Measurements from ENCODE around the gene RIT2.
A peak's percentile ranks its signal among the peaks of the same experiment; 100 is the strongest.
"Not testable (repeated sequence)": the region's sequence is repeated elsewhere in the genome, so short reads cannot be mapped to it uniquely, and the experiment has no call there.

The RIT2 gene

GRCh38 chr18:42830936-42831335 lies 284.5 kb downstream of the RIT2 start:
- Histone ChIP-seq H3K4me2 (no peak overlapping the region), H3K9me3 (no peaks in the 10 kb centered on the region)

DNA sequence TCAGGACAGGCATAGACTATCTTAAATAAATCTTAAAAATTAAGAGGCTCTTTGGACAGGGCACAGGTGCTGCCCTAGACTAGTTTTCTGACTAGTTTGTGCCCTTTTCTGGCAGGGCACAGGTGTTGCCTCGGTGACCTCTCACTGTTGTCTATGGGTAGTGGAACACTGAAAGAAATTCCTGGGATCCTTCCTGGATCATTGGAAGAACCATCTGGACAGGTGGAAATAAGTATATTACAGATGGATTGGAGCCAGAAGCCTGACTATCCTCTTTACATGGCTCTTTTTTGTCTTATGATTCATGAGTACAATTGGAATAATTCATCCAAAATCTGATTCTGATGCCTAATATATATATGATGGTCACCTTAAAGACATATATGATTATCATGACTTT lies 286.6 kb downstream of the RIT2 start:
- Histone ChIP-seq H4K20me1 (no peaks in the 10 kb centered on the region), H3K4me3 (no peak overlapping the region), H3K36me3 (no peaks in the 10 kb centered on the region), H3K27me3 (no peaks in the 10 kb centered on the region), H3K9ac (no peak overlapping the region), H3K4me2 (no peak overlapping the region), H3K27ac (no peak overlapping the region), H3K4me1 (no peaks in the 10 kb centered on the region), H3K9me3 (no peaks in the 10 kb centered on the region)
- TF ChIP-seq Cebpa-rat (IDR thresholded peaks at IDR 0.05), result no peak

More at GRCh38 chr18:42830936-42831335, 284.5 kb downstream of the RIT2 start:
- no peaks in the 10 kb centered on the region for H3K36me3 ChIP-seq
- no peak overlapping the region for H3K4me3 ChIP-seq
- no peak overlapping the region for H3K27ac ChIP-seq
- no peak for TF ChIP-seq Cebpa-rat (IDR thresholded peaks at IDR 0.05)
- no peaks in the 10 kb centered on the region for H3K4me1 ChIP-seq
- H4K20me1 ChIP-seq, result no peaks in the 10 kb centered on the region
- H3K27me3 ChIP-seq, result no peaks in the 10 kb centered on the region
- H3K9ac ChIP-seq, result no peak overlapping the region

- no peak overlapping the region for H3K27ac ChIP-seq
- H3K4me1 ChIP-seq, result no peaks in the 10 kb centered on the region
- no peak overlapping the region for H3K4me2 ChIP-seq
- no peak overlapping the region for H3K4me3 ChIP-seq
- no peaks in the 10 kb centered on the region for H3K36me3 ChIP-seq
- no peaks in the 10 kb centered on the region for H4K20me1 ChIP-seq
- TF ChIP-seq Cebpa-rat (IDR thresholded peaks at IDR 0.05), result no peak
- H3K9me3 ChIP-seq, result no peaks in the 10 kb centered on the region
- no peak overlapping the region for H3K9ac ChIP-seq
- no peaks in the 10 kb centered on the region for H3K27me3 ChIP-seq
Observed at GRCh38 chr18:42824178-42824577, 291.3 kb downstream of the RIT2 start.

- Histone ChIP-seq H3K4me3 (no peak overlapping the region), H3K4me2 (no peak overlapping the region), H3K27me3 (no peaks in the 10 kb centered on the region), H3K27ac (no peak overlapping the region), H3K36me3 (no peaks in the 10 kb centered on the region), H3K9me3 (no peaks in the 10 kb centered on the region), H3K9ac (no peak overlapping the region), H3K4me1 (no peaks in the 10 kb centered on the region), H4K20me1 (no peaks in the 10 kb centered on the region)
- no peak for TF ChIP-seq Cebpa-rat (IDR thresholded peaks at IDR 0.05)
Observed at GRCh38 chr18:42822711-42823110, 292.8 kb downstream of the RIT2 start.

DNA sequence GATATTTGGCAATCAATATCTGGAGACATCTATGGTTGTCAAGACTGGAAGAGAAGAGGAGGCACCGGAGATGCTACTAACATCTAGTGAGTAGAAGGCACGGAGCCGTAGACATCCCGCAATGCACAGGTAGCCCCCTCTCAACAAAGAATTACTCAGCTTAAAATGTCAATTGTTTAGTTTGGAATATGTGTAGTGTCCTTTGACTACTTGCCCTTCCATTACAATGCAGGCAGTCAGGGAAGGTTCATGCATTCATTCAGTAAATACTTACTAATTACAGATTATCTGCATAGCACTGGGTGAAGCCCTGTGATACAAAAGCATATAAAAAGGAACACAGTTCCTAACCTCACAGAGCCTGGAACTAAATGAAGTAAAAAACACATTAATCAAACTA lies 294.0 kb downstream of the RIT2 start:
- Histone ChIP-seq H3K27ac (no peak overlapping the region), H3K4me1 (no peaks in the 10 kb centered on the region), H4K20me1 (no peaks in the 10 kb centered on the region), H3K4me2 (no peak overlapping the region), H3K4me3 (no peak overlapping the region), H3K9ac (no peak overlapping the region), H3K27me3 (no peaks in the 10 kb centered on the region), H3K36me3 (no peaks in the 10 kb centered on the region), H3K9me3 (no peaks in the 10 kb centered on the region)
- TF ChIP-seq Cebpa-rat (IDR thresholded peaks at IDR 0.05), result no peak

DNA sequence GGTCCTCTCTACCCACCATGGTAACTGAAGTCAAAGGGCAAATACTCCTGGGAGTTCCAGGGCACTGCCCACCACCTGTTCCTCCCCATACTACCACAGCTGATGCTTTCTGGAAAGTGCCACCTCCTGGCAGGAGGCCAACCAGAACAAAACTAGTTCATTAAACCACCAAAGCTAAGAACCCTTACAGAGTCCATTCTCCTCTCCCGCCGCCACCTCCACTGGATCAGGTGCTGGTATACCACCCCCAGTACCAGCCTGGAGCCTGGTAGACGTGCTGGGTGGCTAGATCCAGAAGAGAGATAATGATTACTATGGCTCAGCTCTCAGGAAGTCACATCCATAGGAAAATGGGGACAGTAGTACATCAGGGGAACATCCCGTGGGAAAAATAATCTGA lies 300.9 kb downstream of the RIT2 start:
- no peak for TF ChIP-seq Cebpa-rat (IDR thresholded peaks at IDR 0.05)
- H3K27me3 ChIP-seq, result no peaks in the 10 kb centered on the region
- H3K4me1 ChIP-seq, result peaks cover 6% of the 10 kb centered on the region; the same call in 1 of the 2 replicates
- no peak overlapping the region for H3K27ac ChIP-seq
- H3K36me3 ChIP-seq, result no peaks in the 10 kb centered on the region
- no peak overlapping the region for H3K9ac ChIP-seq
- no peak overlapping the region for H3K4me3 ChIP-seq
- H3K9me3 ChIP-seq, result no peaks in the 10 kb centered on the region
- H4K20me1 ChIP-seq, result no peaks in the 10 kb centered on the region
- H3K4me2 ChIP-seq, result peak overlapping the region; percentile 32; the same call in 1 of the 2 replicates

DNA sequence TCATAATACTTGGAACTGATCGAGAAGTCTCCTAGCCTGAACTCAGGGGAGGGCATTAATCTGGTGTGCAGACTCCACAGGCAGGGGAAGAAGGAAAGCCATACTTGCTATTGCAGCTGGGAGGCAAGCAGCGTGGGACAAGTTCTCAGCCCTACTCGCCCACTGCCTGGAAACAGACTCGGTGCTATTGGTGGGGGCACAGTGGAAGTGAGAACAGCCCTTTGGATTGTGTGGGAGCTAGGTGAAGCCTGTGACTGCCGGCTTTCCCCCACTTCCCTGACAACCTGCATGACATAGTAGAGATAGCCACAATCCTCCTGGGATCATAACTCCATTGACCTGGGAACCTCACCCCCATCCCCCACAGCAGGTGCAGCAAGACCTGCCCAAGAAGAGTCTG lies 301.3 kb downstream of the RIT2 start:
- Histone ChIP-seq H3K9ac (no peak overlapping the region), H3K4me1 (peaks cover 6% of the 10 kb centered on the region; the same call in 1 of the 2 replicates), H3K9me3 (no peaks in the 10 kb centered on the region), H3K27me3 (no peaks in the 10 kb centered on the region), H3K4me3 (no peak overlapping the region), H4K20me1 (no peaks in the 10 kb centered on the region), H3K36me3 (no peaks in the 10 kb centered on the region), H3K4me2 (peak overlapping the region; percentile 32; the same call in 1 of the 2 replicates), H3K27ac (no peak overlapping the region)
- TF ChIP-seq Cebpa-rat (IDR thresholded peaks at IDR 0.05), result no peak

- Histone ChIP-seq H3K27me3 (no peaks in the 10 kb centered on the region), H3K36me3 (no peaks in the 10 kb centered on the region), H3K4me3 (no peak overlapping the region), H3K27ac (no peak overlapping the region), H3K9me3 (no peaks in the 10 kb centered on the region), H3K4me2 (no peak overlapping the region), H3K9ac (no peak overlapping the region), H3K4me1 (peaks cover 6% of the 10 kb centered on the region; the same call in 1 of the 2 replicates), H4K20me1 (no peaks in the 10 kb centered on the region)
- TF ChIP-seq Cebpa-rat (IDR thresholded peaks at IDR 0.05), result no peak
Observed at GRCh38 chr18:42813570-42813969, 301.9 kb downstream of the RIT2 start.

DNA sequence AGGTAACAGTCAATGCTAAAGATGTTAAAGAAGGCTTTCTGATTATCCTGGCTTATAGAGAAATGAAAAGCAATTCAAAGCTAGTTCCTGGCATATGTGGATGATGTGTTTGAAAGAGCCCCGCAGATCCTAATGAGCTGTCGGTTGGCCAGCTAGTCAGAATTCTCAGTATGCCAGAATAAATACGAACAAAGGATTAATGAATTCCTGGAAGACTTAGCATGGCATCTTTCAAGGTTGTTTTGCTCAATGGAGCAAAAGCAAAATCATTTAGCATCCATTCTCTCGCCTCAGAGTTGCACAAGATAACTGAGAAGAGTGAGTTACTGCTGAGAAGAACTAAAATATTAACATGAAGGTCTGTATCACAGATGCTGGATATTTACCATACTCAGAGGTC lies 307.6 kb downstream of the RIT2 start:
- H3K4me1 ChIP-seq, result no peaks in the 10 kb centered on the region
- no peaks in the 10 kb centered on the region for H3K27me3 ChIP-seq
- no peak overlapping the region for H3K27ac ChIP-seq
- no peak overlapping the region for H3K9ac ChIP-seq
- no peak overlapping the region for H3K4me2 ChIP-seq
- H3K9me3 ChIP-seq, result no peaks in the 10 kb centered on the region
- no peaks in the 10 kb centered on the region for H3K36me3 ChIP-seq
- H4K20me1 ChIP-seq, result no peaks in the 10 kb centered on the region
- TF ChIP-seq Cebpa-rat (IDR thresholded peaks at IDR 0.05), result no peak
- no peak overlapping the region for H3K4me3 ChIP-seq

- Histone ChIP-seq H3K4me3 (no peak overlapping the region), H4K20me1 (no peaks in the 10 kb centered on the region), H3K4me2 (no peak overlapping the region), H3K36me3 (no peaks in the 10 kb centered on the region), H3K27me3 (no peaks in the 10 kb centered on the region), H3K27ac (no peak overlapping the region), H3K9me3 (no peaks in the 10 kb centered on the region), H3K4me1 (no peaks in the 10 kb centered on the region), H3K9ac (no peak overlapping the region)
- TF ChIP-seq Cebpa-rat (IDR thresholded peaks at IDR 0.05), result no peak
Observed at GRCh38 chr18:42801706-42802105, 313.8 kb downstream of the RIT2 start.

DNA sequence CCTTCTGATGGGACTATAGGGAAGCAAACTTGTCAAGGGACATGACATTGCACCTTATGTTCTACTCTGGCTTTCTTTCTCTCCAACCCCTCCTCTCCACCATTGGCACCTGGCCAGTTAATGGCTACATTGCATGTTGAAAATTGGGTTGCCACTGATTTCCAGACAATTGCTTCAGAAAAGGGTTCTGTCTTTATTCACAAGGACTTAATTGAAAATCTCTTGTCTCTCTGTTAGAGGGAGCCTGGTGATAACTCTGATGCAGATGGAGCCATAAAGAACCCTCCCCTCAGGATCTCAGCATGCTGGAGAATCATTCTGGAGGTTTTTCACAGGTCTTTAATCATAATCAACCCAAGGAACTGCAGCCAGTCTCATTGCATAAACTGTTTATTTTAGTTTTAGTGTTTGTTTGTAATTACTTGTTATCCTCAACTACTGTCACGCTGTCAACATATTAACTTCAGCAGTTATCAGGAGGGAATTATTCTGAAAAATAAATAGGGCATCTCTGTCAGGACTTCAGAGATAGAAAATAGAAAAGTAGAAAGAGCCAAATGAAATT lies 316.8 kb downstream of the RIT2 start:
- Histone ChIP-seq H3K9ac (no peak overlapping the region), H4K20me1 (no peaks in the 10 kb centered on the region), H3K36me3 (no peaks in the 10 kb centered on the region), H3K27ac (no peak overlapping the region), H3K4me2 (no peak overlapping the region), H3K27me3 (no peaks in the 10 kb centered on the region), H3K4me3 (no peak overlapping the region), H3K4me1 (no peaks in the 10 kb centered on the region), H3K9me3 (peaks cover 9% of the 10 kb centered on the region; the same call in 1 of the 2 replicates)
- TF ChIP-seq Cebpa-rat (IDR thresholded peaks at IDR 0.05), result no peak

- H3K4me3 ChIP-seq, H4K20me1 ChIP-seq, H3K36me3 ChIP-seq, H3K27me3 ChIP-seq, H3K9me3 ChIP-seq, H3K27ac ChIP-seq, H3K4me1 ChIP-seq, H3K9ac ChIP-seq, H3K4me2 ChIP-seq: not testable (repeated sequence)
Observed at GRCh38 chr18:42795213-42795789, 320.2 kb downstream of the RIT2 start.

Data from BLaER1 (cell line).